Measurements from ENCODE around the gene LRRC23. TPM values are rescaled to one million over a fixed set of nuclear protein-coding genes. Genes with fewer than 3 reads are reported as not detected.

LRRC23 gene, protein sequence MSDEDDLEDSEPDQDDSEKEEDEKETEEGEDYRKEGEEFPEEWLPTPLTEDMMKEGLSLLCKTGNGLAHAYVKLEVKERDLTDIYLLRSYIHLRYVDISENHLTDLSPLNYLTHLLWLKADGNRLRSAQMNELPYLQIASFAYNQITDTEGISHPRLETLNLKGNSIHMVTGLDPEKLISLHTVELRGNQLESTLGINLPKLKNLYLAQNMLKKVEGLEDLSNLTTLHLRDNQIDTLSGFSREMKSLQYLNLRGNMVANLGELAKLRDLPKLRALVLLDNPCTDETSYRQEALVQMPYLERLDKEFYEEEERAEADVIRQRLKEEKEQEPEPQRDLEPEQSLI
- 3.5 and 6.7 TPM in 2 replicates for polyA plus RNA-seq

GRCh38 chr12:6904280-6905276 is at the start of gene LRRC23:
Gene LRRC23 (plus strand): TSS chr12:6904822. CDS start chr12:6905634, 812 bp downstream.

DNA sequence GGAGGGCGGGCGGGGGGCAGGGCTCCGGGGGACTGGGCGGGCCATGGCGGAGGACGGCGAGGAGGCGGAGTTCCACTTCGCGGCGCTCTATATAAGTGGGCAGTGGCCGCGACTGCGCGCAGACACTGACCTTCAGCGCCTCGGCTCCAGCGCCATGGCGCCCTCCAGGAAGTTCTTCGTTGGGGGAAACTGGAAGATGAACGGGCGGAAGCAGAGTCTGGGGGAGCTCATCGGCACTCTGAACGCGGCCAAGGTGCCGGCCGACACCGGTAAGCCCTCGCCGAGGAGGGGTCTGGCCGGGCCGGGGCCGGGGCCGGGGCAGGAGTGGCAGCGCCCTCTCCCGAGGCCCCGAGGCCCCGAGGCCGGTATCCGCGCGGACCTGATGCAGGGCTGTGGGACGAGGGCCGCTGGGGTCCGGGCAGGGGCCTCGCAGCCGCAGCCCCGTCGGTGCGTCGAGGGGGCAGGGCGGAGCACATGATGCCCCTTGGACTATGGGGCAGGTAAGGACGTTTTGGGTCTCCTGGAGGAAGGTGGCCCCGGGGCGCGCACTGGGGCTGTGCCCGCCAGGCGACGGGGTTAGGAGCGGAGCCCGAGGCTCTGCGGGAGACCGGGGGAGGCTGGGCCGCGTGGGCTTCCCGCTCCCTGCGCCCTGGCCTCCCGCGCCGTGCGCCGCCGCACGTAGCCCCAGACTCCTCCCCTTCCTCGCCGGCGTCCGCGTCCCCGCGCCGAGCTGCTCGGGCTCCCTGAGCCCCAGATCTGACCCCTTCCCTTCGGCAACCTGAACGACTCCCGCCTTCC is 37.0 kb upstream of the LRRC23 start, which contains the start of gene TPI1:
TSS of gene TPI1 (plus strand) at position 119 of the 798 bp plus-strand sequence. CDS start at position 155, 36 bp downstream.

DNA sequence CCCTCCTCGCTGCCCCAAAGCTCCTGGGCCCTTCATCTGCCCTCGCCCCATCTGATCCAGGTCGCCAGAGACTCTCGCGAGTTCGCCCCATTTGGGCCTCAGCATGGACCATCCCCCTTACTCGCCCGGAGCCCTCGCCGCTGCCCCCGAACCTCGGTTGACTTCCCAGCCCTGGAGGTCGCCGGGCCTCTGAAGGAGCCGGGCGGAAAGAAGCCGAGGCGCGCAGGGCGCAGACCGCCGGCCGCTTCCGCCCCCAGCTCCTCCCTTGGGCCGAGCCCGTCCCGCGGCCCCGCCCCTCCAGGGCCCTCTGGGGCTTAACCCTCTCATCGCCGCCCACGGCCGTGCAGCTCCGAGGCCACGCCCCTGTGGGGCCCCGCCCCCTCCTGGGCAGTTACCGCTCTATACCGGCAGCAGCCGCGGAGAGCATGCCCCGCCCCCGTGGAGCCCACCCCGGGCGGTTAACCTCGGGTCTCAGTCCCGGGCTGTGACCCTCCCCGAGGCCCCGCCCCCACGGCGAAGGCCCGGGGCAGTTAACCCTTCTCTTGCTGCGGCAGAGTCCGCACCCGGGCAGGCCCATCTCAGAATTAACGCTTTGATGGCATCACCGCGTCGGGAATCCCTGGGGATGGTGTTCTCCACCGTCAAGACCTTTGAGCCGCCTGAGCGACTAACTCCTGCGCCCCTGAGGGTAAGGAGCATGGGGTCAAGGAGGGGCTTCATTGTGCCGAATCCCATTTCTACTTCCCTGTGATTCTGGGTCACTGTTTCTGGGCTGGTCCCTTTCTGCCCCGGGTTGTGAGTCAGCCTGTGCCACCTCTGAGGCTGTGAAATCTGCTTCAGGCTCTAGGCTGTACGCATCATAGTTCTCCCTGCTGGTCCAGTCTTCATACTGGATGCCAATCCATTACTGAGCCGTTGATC is 31.3 kb upstream of the LRRC23 start, which contains the start of gene SPSB2:
TSS of gene SPSB2 (minus strand) at position 210 of the 921 bp plus-strand sequence. CDS start 402 bp downstream, outside the sequence.

GRCh38 chr12:6914246-6914946 is 9.8 kb downstream of the LRRC23 start, which contains the start of gene ENO2:
Gene ENO2 (plus strand): TSS chr12:6914580. CDS start chr12:6915833, 1,253 bp downstream.

GRCh38 chr12:6927379-6928021 is 22.9 kb downstream of the LRRC23 start, which contains the start of gene ATN1:
Gene ATN1 (plus strand): TSS chr12:6927959. CDS start chr12:6934002, 6,043 bp downstream.

DNA sequence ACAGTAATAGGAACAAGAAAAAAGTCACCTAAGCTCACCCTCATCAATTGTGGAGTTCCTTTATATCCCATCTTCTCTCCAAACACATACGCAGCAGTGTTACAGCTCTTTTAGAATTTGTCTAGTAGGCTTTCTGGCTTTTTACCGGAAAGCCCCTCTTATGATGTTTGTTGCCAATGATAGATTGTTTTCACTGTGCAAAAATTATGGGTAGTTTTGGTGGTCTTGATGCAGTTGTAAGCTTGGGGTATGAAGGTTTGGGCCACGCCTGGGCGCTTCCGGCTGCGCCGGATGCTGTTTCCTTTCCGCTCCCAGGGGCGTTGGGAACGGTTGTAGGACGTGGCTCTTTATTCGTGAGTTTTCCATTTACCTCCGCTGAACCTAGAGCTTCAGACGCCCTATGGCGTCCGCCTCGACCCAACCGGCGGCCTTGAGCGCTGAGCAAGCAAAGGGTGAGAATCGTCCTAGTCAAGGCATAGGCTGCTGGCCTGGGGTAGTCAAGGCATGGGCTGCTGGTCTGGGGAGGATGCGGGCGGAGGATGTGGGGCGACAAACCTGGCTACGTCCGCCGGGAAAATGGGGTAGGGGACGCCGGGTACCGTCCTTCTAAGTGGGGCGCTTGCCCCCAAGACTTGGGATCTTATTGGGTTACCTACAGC is 39.2 kb downstream of the LRRC23 start, which contains the start of the genes C12orf57 and RNU7-1:
TSS of gene C12orf57 (plus strand) at position 301 of the 659 bp plus-strand sequence. CDS start at position 401, 100 bp downstream.
TSS of gene RNU7-1 (plus strand) at position 95 of the 659 bp plus-strand sequence.

DNA sequence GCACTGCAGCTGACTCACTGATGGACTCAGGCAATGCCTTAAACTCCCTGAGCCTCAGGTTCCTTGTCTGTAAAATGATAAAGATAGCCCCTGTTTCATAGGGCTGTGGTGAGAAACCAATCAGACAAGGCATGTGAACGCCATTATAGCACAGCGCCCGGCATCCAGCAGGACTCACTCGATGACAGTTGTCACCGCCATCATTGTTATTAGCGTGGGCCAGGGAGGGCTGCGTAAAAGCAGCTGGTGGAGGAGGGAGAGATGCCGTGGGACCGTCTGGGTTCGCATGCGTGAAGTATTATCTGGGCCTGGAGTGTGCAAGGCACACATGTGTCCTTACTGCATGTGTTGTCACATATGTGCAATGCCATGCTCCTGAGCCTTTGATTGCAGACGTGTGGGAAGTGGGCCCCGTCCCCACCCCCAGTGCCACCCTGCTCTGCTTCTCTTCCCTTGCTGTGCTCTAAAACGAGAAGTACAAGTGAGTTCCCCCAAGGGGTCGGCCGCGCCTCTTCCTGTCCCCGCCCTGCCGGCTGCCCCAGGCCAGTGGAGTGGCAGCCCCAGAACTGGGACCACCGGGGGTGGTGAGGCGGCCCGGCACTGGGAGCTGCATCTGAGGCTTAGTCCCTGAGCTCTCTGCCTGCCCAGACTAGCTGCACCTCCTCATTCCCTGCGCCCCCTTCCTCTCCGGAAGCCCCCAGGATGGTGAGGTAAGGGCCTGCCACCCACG is 46.4 kb downstream of the LRRC23 start, which contains the start of gene PTPN6:
TSS of gene PTPN6 (plus strand) at position 546 of the 730 bp plus-strand sequence. CDS start at position 703, 157 bp downstream.

Other genes starting within 250 kb of the LRRC23 start
- 22.4 and 27.0 TPM in 2 replicates for gene ING4, start 241.7 kb upstream of the LRRC23 start, polyA plus RNA-seq
- gene ZNF384, start 215.4 kb upstream of the LRRC23 start, polyA plus RNA-seq, result 2.3 and 2.8 TPM in 2 replicates
- 15.3 and 29.7 TPM in 2 replicates for gene PIANP, start 204.0 kb upstream of the LRRC23 start, polyA plus RNA-seq
- 52.4 and 53.2 TPM in 2 replicates for gene COPS7A, start 180.8 kb upstream of the LRRC23 start, polyA plus RNA-seq
- 161 and 204 TPM in 2 replicates for gene MLF2, start 151.7 kb upstream of the LRRC23 start, polyA plus RNA-seq
- 10.0 and 10.3 TPM in 2 replicates for gene PTMS, start 138.5 kb upstream of the LRRC23 start, polyA plus RNA-seq
- not detected in 2 replicates for gene LAG3, start 132.3 kb upstream of the LRRC23 start, polyA plus RNA-seq
- 0.27 and 1.4 TPM in 2 replicates for gene CD4, start 115.3 kb upstream of the LRRC23 start, polyA plus RNA-seq
- gene GPR162, start 83.0 kb upstream of the LRRC23 start, polyA plus RNA-seq, result 3.8 and 14.6 TPM in 2 replicates
- 0.34 and 1.6 TPM in 2 replicates for gene P3H3, start 76.4 kb upstream of the LRRC23 start, polyA plus RNA-seq
- 0.29 and 1.1 TPM in 2 replicates for gene GNB3, start 63.9 kb upstream of the LRRC23 start, polyA plus RNA-seq
- gene CDCA3, start 53.5 kb upstream of the LRRC23 start, polyA plus RNA-seq, result 0.21 and 0.51 TPM in 2 replicates
- 10.5 and 14.9 TPM in 2 replicates for gene USP5, start 52.7 kb upstream of the LRRC23 start, polyA plus RNA-seq
- 1,435 and 2,077 TPM in 2 replicates for gene TPI1, start 37.3 kb upstream of the LRRC23 start, polyA plus RNA-seq
- gene SPSB2, start 31.5 kb upstream of the LRRC23 start, polyA plus RNA-seq, result 0.55 TPM in 1 of 2 replicates, not detected in the other
- gene ENO2, start 9.8 kb downstream of the LRRC23 start, polyA plus RNA-seq, result 224 and 335 TPM in 2 replicates
- 1.6 and 2.4 TPM in 2 replicates for gene ATN1, start 23.1 kb downstream of the LRRC23 start, polyA plus RNA-seq
- not detected in 2 replicates for gene RNU7-1, start 39.0 kb downstream of the LRRC23 start, polyA plus RNA-seq
- 313 and 357 TPM in 2 replicates for gene C12orf57, start 39.2 kb downstream of the LRRC23 start, polyA plus RNA-seq
- 0.39 TPM in 1 of 2 replicates, not detected in the other for gene PTPN6, start 46.5 kb downstream of the LRRC23 start, polyA plus RNA-seq
- 66.1 and 89.6 TPM in 2 replicates for gene PHB2, start 65.8 kb downstream of the LRRC23 start, polyA plus RNA-seq
- gene EMG1, start 66.1 kb downstream of the LRRC23 start, polyA plus RNA-seq, result 36.1 and 37.1 TPM in 2 replicates
- 4.4 and 5.9 TPM in 2 replicates for gene LPCAT3, start 113.7 kb downstream of the LRRC23 start, polyA plus RNA-seq
- 9.1 and 16.7 TPM in 2 replicates for gene C1S, start 155.9 kb downstream of the LRRC23 start, polyA plus RNA-seq
- 0.78 and 8.0 TPM in 2 replicates for gene C1R, start 187.6 kb downstream of the LRRC23 start, polyA plus RNA-seq
- 2.8 and 4.1 TPM in 2 replicates for gene C1RL, start 204.4 kb downstream of the LRRC23 start, polyA plus RNA-seq
- gene RBP5, start 224.1 kb downstream of the LRRC23 start, polyA plus RNA-seq, result 1.4 TPM in 1 of 2 replicates, not detected in the other
- 125 and 134 TPM in 2 replicates for gene CLSTN3, start 225.5 kb downstream of the LRRC23 start, polyA plus RNA-seq